IMR-90 (cell line): ENCODE results near the gene MYO1G. TPM values are rescaled to one million over a fixed set of nuclear protein-coding genes. Genes with fewer than 3 reads are reported as not detected.

ENCODE experiments used
- ATAC-seq: fragments of 200-7000 bp; cut with Tn5 transposase; 2 replicates; pipeline ENCODE4 v1.9.1; 2020; ENCODE audit warnings: low read depth, mild to moderate bottlenecking, moderate library complexity
- BruUV-seq: library from RNA; stranded (reverse); fragments of 400-500 nt; replicated peaks from 2 replicates; lab custom pipeline; 2021; lab: Mats Ljungman, UMichigan
- CTCF ChIA-PET: fragments of 300-600 bp; formaldehyde crosslinking; extraction: SDS; loops from one replicate; lab custom pipeline; 2021; ENCODE audit warnings: antibody characterized with exemption; lab: Yijun Ruan, JAX
- POLR2A ChIA-PET: fragments of 300-600 bp; sonication (Branson Sonifier 250); formaldehyde crosslinking; loops from one replicate; lab custom pipeline; 2022; ENCODE audit warnings: antibody characterized with exemption; ENCODE audit not compliant: unreplicated experiment; lab: Charles Lee
- DNase-seq: peaks from one replicate; pipeline ENCODE4 v3.0.0; 2013
- H2AFZ ChIP-seq: replicated peaks from 2 replicates; pipeline ENCODE3; 2013; ENCODE audit warnings: low read length, mild to moderate bottlenecking; ENCODE audit not compliant: poor library complexity
- H2AK5ac ChIP-seq: 2 replicates; pipeline ENCODE4 v1.6.1; 2013; ENCODE audit warnings: low read depth, low read length, inconsistent platforms
- H2AK9ac ChIP-seq: replicated peaks from 2 replicates; pipeline ENCODE3; 2013; ENCODE audit warnings: mild to moderate bottlenecking, low read depth, low read length, moderate library complexity; ENCODE audit not compliant: poor library complexity
- H2BK120ac ChIP-seq: 2 replicates; pipeline ENCODE4 v1.6.1; 2013; ENCODE audit warnings: low read depth, low read length, inconsistent platforms
- H2BK15ac ChIP-seq: 3 replicates; pipeline ENCODE4 v1.6.1; 2013; ENCODE audit warnings: low read depth, low read length, inconsistent platforms
- H2BK20ac ChIP-seq: 2 replicates; pipeline ENCODE4 v1.6.1; 2013; ENCODE audit warnings: low read depth, mild to moderate bottlenecking, inconsistent platforms, low read length, moderate library complexity
- H2BK5ac ChIP-seq: 2 replicates; pipeline ENCODE4 v1.6.1; 2013; ENCODE audit warnings: mild to moderate bottlenecking, low read depth, low read length, inconsistent platforms; ENCODE audit not compliant: poor library complexity, severe bottlenecking
- H3K14ac ChIP-seq: replicated peaks from 2 replicates; pipeline ENCODE4 v1.6.1; 2013; ENCODE audit warnings: low read depth, low read length, inconsistent platforms
- H3K18ac ChIP-seq: 2 replicates; pipeline ENCODE4 v1.6.1; 2013; ENCODE audit warnings: low read depth, low read length, control low read depth
- H3K23ac ChIP-seq: 2 replicates; pipeline ENCODE4 v1.6.1; 2013; ENCODE audit warnings: low read depth, low read length, inconsistent platforms
- H3K27ac ChIP-seq: 2 replicates; pipeline ENCODE4 v1.5.1; 2013; ENCODE audit warnings: mild to moderate bottlenecking, control low read depth, low read length; ENCODE audit not compliant: insufficient read depth
- H3K27me3 ChIP-seq: 2 replicates; pipeline ENCODE4 v1.6.1; 2013; ENCODE audit warnings: low read length; ENCODE audit not compliant: control insufficient read depth, insufficient read depth
- H3K36me3 ChIP-seq: 2 replicates; pipeline ENCODE4 v1.6.1; 2013; ENCODE audit warnings: low read length, mixed read lengths; ENCODE audit not compliant: control insufficient read depth, insufficient read depth
- H3K4ac ChIP-seq: 2 replicates; pipeline ENCODE4 v1.6.1; 2013; ENCODE audit warnings: low read depth, low read length, inconsistent platforms
- H3K4me1 ChIP-seq: 2 replicates; pipeline ENCODE4 v1.6.1; 2013; ENCODE audit warnings: low read length, mixed read lengths; ENCODE audit not compliant: control insufficient read depth, insufficient read depth
- H3K4me2 ChIP-seq: 2 replicates; pipeline ENCODE4 v1.6.1; 2013; ENCODE audit warnings: low read depth, mild to moderate bottlenecking, control low read depth, low read length, moderate library complexity
- H3K4me3 ChIP-seq: 2 replicates; pipeline ENCODE4 v1.5.1; 2013; ENCODE audit warnings: low read depth, mild to moderate bottlenecking, control low read depth, low read length, moderate library complexity; ENCODE audit not compliant: insufficient read depth
- H3K56ac ChIP-seq: 2 replicates; pipeline ENCODE4 v1.6.1; 2013; ENCODE audit warnings: low read length, inconsistent platforms; ENCODE audit not compliant: insufficient read depth; ENCODE audit errors: extremely low read depth
- H3K79me1 ChIP-seq, 2 experiments: 2 replicates each; pipeline ENCODE4 v1.6.1; 2013; ENCODE audit warnings: low read length in 2 of 2, inconsistent platforms in 1 of 2, low read depth in 1 of 2
- H3K9ac ChIP-seq: 2 replicates; pipeline ENCODE4 v1.6.1; 2013; ENCODE audit warnings: low read depth, low read length, control low read depth
- H3K9me1 ChIP-seq: 2 replicates; pipeline ENCODE4 v1.6.1; 2013; ENCODE audit warnings: low read length, inconsistent platforms; ENCODE audit not compliant: insufficient read depth
- H3K9me3 ChIP-seq: 2 replicates; pipeline ENCODE4 v1.6.1; 2013; ENCODE audit warnings: low read length; ENCODE audit not compliant: control insufficient read depth, insufficient read depth
- H4K20me1 ChIP-seq: 2 replicates; pipeline ENCODE4 v1.6.1; 2013; ENCODE audit warnings: low read length, inconsistent platforms; ENCODE audit not compliant: insufficient read depth
- H4K5ac ChIP-seq: 2 replicates; pipeline ENCODE4 v1.6.1; 2013; ENCODE audit warnings: mild to moderate bottlenecking, low read depth, low read length, control low read depth
- H4K8ac ChIP-seq, 2 experiments: 2 replicates each; pipeline ENCODE4 v1.6.1; 2013; ENCODE audit warnings: low read depth in 2 of 2, low read length in 2 of 2, control low read depth in 1 of 2, inconsistent platforms in 1 of 2
- H4K91ac ChIP-seq: 2 replicates; pipeline ENCODE4 v1.6.1; 2013; ENCODE audit warnings: low read depth, low read length, inconsistent platforms; ENCODE audit not compliant: insufficient read depth
- CEBPB ChIP-seq: IDR thresholded peaks from 2 replicates; pipeline ENCODE4 v1.6.1; 2012; ENCODE audit warnings: low read depth, low read length, improper control_type of control experiment
- POLR2A ChIP-seq: IDR thresholded peaks from 2 replicates; pipeline ENCODE4 v1.6.1; 2012; ENCODE audit warnings: mild to moderate bottlenecking, low read depth, low read length
- SMC3 ChIP-seq: fragments of 150-350 bp; IDR thresholded peaks from 2 replicates; pipeline ENCODE4 v1.6.1; 2016; ENCODE audit warnings: low read depth, mild to moderate bottlenecking, antibody characterized with exemption, low read length, moderate library complexity
- WGBS, 2 experiments: methylation state at CpG; one replicate each; pipeline versions ENCODE4 v1.1.5 to v1.1.7; 2013; ENCODE audit warnings: missing lambda C conversion rate in 2 of 2; ENCODE audit not compliant: insufficient read length in 1 of 2; ENCODE audit errors: extremely low coverage in 2 of 2; 5-methylcytosine and 5-hydroxymethylcytosine counted together
- dilution Hi-C: fragments of 300-500 bp; cut with HindIII; formaldehyde crosslinking; loops from one replicate; pipeline ENCODE4 v1.14.3; 2018; ENCODE audit warnings: low sequenced_read_pairs; ENCODE audit not compliant: unreplicated experiment
- in situ Hi-C: fragments of 300-500 bp; cut with MboI; formaldehyde crosslinking; loops from 3 replicates; pipeline ENCODE4 v1.14.3; 2019; ENCODE audit warnings: low sequenced_read_pairs, inconsistent platforms, mixed read lengths
- intact Hi-C: fragments of 100-400 bp; cut with micrococcal nuclease; formaldehyde crosslinking; loops from 2 replicates; pipeline ENCODE4 v1.10.0; 2022
- polyA plus RNA-seq, 3 experiments: library from polyadenylated mRNA; depleted of rRNA; stranded (reverse); fragments of >200 nt; gene quantifications; 2 replicates each; pipeline ENCODE4 v1.2.3, GENCODE V29; 2012; ENCODE audit warnings: low replicate concordance in 1 of 3
- total RNA-seq: library from RNA; depleted of rRNA; stranded (reverse); fragments of >200 nt; gene quantifications from 2 replicates; pipeline ENCODE4 v1.2.3, GENCODE V29; 2012
- TF ChIP-seq, protein P1 (sequence below): fragments of 150-350 bp; IDR thresholded peaks from 2 replicates; pipeline ENCODE4 v1.6.1; 2016; ENCODE audit warnings: low read depth, mild to moderate bottlenecking, low read length, moderate library complexity, borderline replicate concordance

The MYO1G gene
- total and polyA plus RNA-seq, 2 of the 4 experiments (the other 2 are of a cell fraction): under 0.01 to 0.02 TPM

- TF ChIP-seq SMC3: no peak
These were observed 42.9 kb upstream of the MYO1G start (continued) for GRCh38 chr7:45021604-45022296.

- dilution Hi-C loops (no loop called here), in situ Hi-C loops (no loop called here), intact Hi-C loops (no loop called here)
- Histone ChIP-seq H3K14ac (peak overlapping the region; percentile 19), H2BK20ac (no peak overlapping the region), H3K56ac (no peak overlapping the region), H3K23ac (no peak overlapping the region), H4K20me1 (peaks cover 22% of the 10 kb centered on the region), H3K4me2 (no peak overlapping the region), H3K36me3 (no peaks in the 10 kb centered on the region; the same call in 1 of the 2 replicates), H2BK5ac (no peak overlapping the region), H3K27ac (no peak overlapping the region), H3K4me3 (no peak overlapping the region), H2AK9ac (no peak overlapping the region), H3K9me1 (peaks cover 8% of the 10 kb centered on the region), H2BK120ac (no peak overlapping the region), H4K5ac (no peak overlapping the region), H3K4ac (no peak overlapping the region; the same call in 1 of the 2 replicates), H4K8ac (no peak overlapping the region), H3K18ac (no peak overlapping the region), H4K91ac (no peak overlapping the region), H3K79me1 (peaks cover 29 to 65% of the 10 kb centered on the region in 2 experiments), H2BK15ac (no peak overlapping the region), H3K27me3 (no peaks in the 10 kb centered on the region), H3K9ac (no peak overlapping the region), H3K9me3 (no peaks in the 10 kb centered on the region), H2AFZ (no peak overlapping the region), H3K4me1 (peaks cover 3% of the 10 kb centered on the region; the same call in 1 of the 2 replicates), H2AK5ac (0 out of 2 replicates have a peak overlapping the region, but pooled peaks have one; percentile 43)
- no peak for TF ChIP-seq CEBPB
- no peak for TF ChIP-seq POLR2A
- TF ChIP-seq, protein P1, sequence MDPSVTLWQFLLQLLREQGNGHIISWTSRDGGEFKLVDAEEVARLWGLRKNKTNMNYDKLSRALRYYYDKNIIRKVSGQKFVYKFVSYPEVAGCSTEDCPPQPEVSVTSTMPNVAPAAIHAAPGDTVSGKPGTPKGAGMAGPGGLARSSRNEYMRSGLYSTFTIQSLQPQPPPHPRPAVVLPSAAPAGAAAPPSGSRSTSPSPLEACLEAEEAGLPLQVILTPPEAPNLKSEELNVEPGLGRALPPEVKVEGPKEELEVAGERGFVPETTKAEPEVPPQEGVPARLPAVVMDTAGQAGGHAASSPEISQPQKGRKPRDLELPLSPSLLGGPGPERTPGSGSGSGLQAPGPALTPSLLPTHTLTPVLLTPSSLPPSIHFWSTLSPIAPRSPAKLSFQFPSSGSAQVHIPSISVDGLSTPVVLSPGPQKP: no peak
- ATAC-seq (no peak), DNase-seq (no peak)
- ChIA-PET POLR2A (no interaction called here), CTCF (no interaction called here)
- BruUV-seq: no TSS peak
- 50% methylated on average over 2 of the region's 5 CpGs; no CpG with 5 or more reads in 1 of the 2 experiments for WGBS, 2 experiments
These were observed 42.1 kb upstream of the MYO1G start for GRCh38 chr7:45020915-45021314.
